ENCODE results near the gene ANXA5.

The ANXA5 gene

DNA sequence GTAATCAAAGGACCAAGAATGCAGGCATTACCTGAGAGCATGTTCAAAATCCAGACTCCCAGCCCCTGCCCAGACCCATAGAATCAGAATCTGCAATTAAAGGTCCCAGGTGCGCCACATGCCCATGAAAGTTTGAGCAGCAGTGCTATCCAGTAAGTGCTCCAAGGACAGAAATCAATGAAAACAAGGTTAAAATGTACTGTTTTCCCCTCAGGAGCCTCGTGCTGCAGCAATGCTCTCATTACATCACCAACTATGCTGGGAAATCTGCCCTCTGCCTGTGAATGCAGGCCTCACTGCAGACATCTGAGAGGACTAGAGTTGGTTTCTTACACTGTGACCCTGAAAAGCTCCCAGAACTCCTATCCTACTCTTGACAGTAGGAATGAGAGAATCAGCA lies 21.1 kb downstream of the ANXA5 start:
- no peaks in the 10 kb centered on the region for H3K9me3 ChIP-seq (ENCODE audit: low read length)
- no peaks in the 10 kb centered on the region for H3K9me2 ChIP-seq (ENCODE audit: low read depth, low read length)
- H3F3A ChIP-seq (ENCODE audit: insufficient read depth, low read length) = no peaks in the 10 kb centered on the region
- no peak overlapping the region for H3K9ac ChIP-seq (ENCODE audit: low read length)
- no peaks in the 10 kb centered on the region for H4K20me1 ChIP-seq (ENCODE audit: insufficient read depth, low read length)
- no peaks in the 10 kb centered on the region for H3K4me1 ChIP-seq (ENCODE audit: insufficient read depth, low read length, severe bottlenecking)
- TF ChIP-seq, protein P1, sequence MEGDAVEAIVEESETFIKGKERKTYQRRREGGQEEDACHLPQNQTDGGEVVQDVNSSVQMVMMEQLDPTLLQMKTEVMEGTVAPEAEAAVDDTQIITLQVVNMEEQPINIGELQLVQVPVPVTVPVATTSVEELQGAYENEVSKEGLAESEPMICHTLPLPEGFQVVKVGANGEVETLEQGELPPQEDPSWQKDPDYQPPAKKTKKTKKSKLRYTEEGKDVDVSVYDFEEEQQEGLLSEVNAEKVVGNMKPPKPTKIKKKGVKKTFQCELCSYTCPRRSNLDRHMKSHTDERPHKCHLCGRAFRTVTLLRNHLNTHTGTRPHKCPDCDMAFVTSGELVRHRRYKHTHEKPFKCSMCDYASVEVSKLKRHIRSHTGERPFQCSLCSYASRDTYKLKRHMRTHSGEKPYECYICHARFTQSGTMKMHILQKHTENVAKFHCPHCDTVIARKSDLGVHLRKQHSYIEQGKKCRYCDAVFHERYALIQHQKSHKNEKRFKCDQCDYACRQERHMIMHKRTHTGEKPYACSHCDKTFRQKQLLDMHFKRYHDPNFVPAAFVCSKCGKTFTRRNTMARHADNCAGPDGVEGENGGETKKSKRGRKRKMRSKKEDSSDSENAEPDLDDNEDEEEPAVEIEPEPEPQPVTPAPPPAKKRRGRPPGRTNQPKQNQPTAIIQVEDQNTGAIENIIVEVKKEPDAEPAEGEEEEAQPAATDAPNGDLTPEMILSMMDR (IDR thresholded peaks at IDR 0.05; ENCODE audit: low read length) = no peak
- no peak for TF ChIP-seq EZH2 (IDR thresholded peaks at IDR 0.05; ENCODE audit: borderline replicate concordance, low read length)
- no peak overlapping the region for H3K4me2 ChIP-seq (ENCODE audit: low read length)
- H3K27me3 ChIP-seq (ENCODE audit: insufficient read depth, low read length) = no peaks in the 10 kb centered on the region
- no peak overlapping the region for H2AFZ ChIP-seq (ENCODE audit: low read length)
- peaks cover 64% of the 10 kb centered on the region; the same call in 1 of the 2 replicates for H3K36me3 ChIP-seq (ENCODE audit: insufficient read depth, low read length)
- H3K79me2 ChIP-seq (ENCODE audit: insufficient read depth, low read length) = no peaks in the 10 kb centered on the region
- no peak overlapping the region for H3K27ac ChIP-seq (ENCODE audit: low read depth, low read length, poor library complexity, severe bottlenecking)
- no peak overlapping the region for H3K4me3 ChIP-seq (ENCODE audit: low read depth, low read length, poor library complexity, severe bottlenecking)

DNA sequence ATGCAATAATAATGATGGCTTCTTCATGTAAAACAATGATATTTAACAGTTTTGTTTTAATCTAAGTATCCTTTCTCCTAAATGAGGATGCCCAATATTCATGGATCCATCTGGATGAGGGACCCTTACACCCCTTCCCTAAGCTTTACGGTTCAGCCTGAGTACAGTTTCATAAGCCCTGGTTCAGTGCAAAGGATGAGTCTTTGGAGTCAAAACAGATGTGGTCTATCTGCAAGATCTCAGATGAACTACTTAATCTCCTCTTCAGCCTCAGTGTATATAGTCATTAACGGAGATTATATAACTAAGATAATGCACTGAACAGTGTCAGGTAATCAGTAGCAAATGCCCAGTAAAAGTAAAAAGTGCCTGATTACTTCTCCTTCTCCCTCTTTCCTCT lies 22.1 kb downstream of the ANXA5 start:
- Histone ChIP-seq H2AFZ (ENCODE audit: low read length) (no peak overlapping the region), H3K27me3 (ENCODE audit: insufficient read depth, low read length) (no peaks in the 10 kb centered on the region), H3K4me2 (ENCODE audit: low read length) (no peak overlapping the region), H3K4me3 (ENCODE audit: low read depth, low read length, poor library complexity, severe bottlenecking) (no peak overlapping the region), H3K9me3 (ENCODE audit: low read length) (no peaks in the 10 kb centered on the region), H4K20me1 (ENCODE audit: insufficient read depth, low read length) (no peaks in the 10 kb centered on the region), H3F3A (ENCODE audit: insufficient read depth, low read length) (no peaks in the 10 kb centered on the region), H3K9ac (ENCODE audit: low read length) (no peak overlapping the region), H3K36me3 (ENCODE audit: insufficient read depth, low read length) (peaks cover 64% of the 10 kb centered on the region; the same call in 1 of the 2 replicates), H3K27ac (ENCODE audit: low read depth, low read length, poor library complexity, severe bottlenecking) (no peak overlapping the region), H3K9me2 (ENCODE audit: low read depth, low read length) (no peaks in the 10 kb centered on the region), H3K79me2 (ENCODE audit: insufficient read depth, low read length) (no peaks in the 10 kb centered on the region), H3K4me1 (ENCODE audit: insufficient read depth, low read length, severe bottlenecking) (no peaks in the 10 kb centered on the region)
- TF ChIP-seq EZH2 (IDR thresholded peaks at IDR 0.05; ENCODE audit: borderline replicate concordance, low read length) = no peak
- TF ChIP-seq, protein P1 (IDR thresholded peaks at IDR 0.05; ENCODE audit: low read length) = no peak

DNA sequence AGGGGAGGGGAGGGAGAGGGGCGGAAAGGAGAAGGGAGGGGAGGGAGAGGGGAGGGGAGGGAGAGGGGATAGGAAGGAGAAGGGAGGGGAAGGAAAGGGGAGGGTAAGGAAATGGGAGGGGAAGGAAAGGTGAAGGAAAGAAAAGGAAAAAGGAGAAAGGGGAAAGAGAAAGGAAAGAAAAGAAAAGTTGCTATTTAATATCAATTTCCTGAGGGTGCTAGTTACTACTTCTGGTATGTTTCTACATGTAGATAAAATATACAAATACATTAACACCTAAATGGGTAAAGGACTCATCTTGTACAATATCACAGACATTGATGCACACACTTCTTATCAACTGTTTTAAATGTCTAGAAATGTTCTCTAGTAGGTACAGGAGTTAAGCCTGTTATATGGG lies 22.6 kb downstream of the ANXA5 start:
- H3K9me2 ChIP-seq (ENCODE audit: low read depth, low read length) = no peaks in the 10 kb centered on the region
- H3K27ac ChIP-seq (ENCODE audit: low read depth, low read length, poor library complexity, severe bottlenecking) = no peak overlapping the region
- no peaks in the 10 kb centered on the region for H3K79me2 ChIP-seq (ENCODE audit: insufficient read depth, low read length)
- H3K9me3 ChIP-seq (ENCODE audit: low read length) = no peaks in the 10 kb centered on the region
- no peak for TF ChIP-seq EZH2 (IDR thresholded peaks at IDR 0.05; ENCODE audit: borderline replicate concordance, low read length)
- TF ChIP-seq, protein P1 (IDR thresholded peaks at IDR 0.05; ENCODE audit: low read length) = no peak
- no peak overlapping the region for H3K4me3 ChIP-seq (ENCODE audit: low read depth, low read length, poor library complexity, severe bottlenecking)
- H3K9ac ChIP-seq (ENCODE audit: low read length) = no peak overlapping the region
- H3K36me3 ChIP-seq (ENCODE audit: insufficient read depth, low read length) = peaks cover 64% of the 10 kb centered on the region; the same call in 1 of the 2 replicates
- no peaks in the 10 kb centered on the region for H3F3A ChIP-seq (ENCODE audit: insufficient read depth, low read length)
- H3K4me1 ChIP-seq (ENCODE audit: insufficient read depth, low read length, severe bottlenecking) = no peaks in the 10 kb centered on the region
- no peak overlapping the region for H3K4me2 ChIP-seq (ENCODE audit: low read length)
- no peaks in the 10 kb centered on the region for H4K20me1 ChIP-seq (ENCODE audit: insufficient read depth, low read length)
- no peaks in the 10 kb centered on the region for H3K27me3 ChIP-seq (ENCODE audit: insufficient read depth, low read length)
- no peak overlapping the region for H2AFZ ChIP-seq (ENCODE audit: low read length)

Data from OCI-LY1 (cell line).